Astrocyte (in vitro differentiated cells and primary cell): ENCODE data around the gene LRPAP1.

Source experiments
- EZH2 ChIP-seq: IDR thresholded peaks from 2 replicates; pipeline ENCODE4 v1.6.1; 2012; ENCODE audit warnings: mild to moderate bottlenecking, low read length, inconsistent platforms; ENCODE audit not compliant: insufficient read depth
- TF ChIP-seq, protein P1 (sequence below): IDR thresholded peaks from 2 replicates; pipeline ENCODE4 v1.5.1; 2011; ENCODE audit warnings: low read depth, mild to moderate bottlenecking, inconsistent platforms, low read length, moderate library complexity; ENCODE audit not compliant: insufficient read depth

DNA sequence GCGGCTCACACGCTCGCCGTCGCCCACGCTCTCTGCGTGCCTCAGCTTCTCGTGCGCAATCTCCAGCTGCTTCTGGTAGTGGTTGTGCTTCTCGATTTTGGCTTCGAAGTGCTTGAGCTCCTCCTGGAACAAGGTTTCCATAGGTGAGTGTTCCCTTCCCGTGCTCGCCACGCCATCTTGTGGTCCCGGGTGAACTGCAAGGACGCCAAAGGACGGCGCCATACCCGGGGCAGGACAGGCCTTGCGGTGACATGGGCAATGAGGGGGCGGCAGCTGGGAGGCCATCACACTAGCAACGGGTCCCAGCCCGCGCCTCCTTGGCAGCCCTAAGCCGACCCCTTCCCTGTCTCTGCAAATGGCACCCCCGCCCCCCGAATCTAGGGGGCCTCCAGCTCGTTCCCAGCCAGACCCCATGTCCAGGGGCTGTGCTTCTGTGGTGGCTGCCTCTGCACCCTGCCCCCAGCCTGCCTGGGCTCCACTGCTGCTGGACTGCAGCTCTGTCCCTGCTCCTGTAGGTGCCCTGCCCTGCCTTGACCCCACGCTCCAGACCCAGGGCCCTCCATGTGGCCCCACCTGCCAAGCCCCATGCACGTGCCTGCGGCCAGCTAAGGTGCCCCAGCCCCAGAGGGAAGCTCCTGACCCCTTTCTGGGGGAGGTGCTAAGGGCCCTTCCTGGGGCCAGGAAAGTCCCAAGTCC is 17.3 kb downstream of the LRPAP1 start:
- TF ChIP-seq, protein P1, sequence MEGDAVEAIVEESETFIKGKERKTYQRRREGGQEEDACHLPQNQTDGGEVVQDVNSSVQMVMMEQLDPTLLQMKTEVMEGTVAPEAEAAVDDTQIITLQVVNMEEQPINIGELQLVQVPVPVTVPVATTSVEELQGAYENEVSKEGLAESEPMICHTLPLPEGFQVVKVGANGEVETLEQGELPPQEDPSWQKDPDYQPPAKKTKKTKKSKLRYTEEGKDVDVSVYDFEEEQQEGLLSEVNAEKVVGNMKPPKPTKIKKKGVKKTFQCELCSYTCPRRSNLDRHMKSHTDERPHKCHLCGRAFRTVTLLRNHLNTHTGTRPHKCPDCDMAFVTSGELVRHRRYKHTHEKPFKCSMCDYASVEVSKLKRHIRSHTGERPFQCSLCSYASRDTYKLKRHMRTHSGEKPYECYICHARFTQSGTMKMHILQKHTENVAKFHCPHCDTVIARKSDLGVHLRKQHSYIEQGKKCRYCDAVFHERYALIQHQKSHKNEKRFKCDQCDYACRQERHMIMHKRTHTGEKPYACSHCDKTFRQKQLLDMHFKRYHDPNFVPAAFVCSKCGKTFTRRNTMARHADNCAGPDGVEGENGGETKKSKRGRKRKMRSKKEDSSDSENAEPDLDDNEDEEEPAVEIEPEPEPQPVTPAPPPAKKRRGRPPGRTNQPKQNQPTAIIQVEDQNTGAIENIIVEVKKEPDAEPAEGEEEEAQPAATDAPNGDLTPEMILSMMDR: no peak
- TF ChIP-seq EZH2: no peak
